HG03571 (cell line): ENCODE data around the gene RBBP8NL.

Experiments used
- ATAC-seq: cut with Tn5 transposase; IDR thresholded peaks from one replicate; pipeline ENCODE4 v1.9.1; 2021; ENCODE audit not compliant: unreplicated experiment

RBBP8NL gene, protein sequence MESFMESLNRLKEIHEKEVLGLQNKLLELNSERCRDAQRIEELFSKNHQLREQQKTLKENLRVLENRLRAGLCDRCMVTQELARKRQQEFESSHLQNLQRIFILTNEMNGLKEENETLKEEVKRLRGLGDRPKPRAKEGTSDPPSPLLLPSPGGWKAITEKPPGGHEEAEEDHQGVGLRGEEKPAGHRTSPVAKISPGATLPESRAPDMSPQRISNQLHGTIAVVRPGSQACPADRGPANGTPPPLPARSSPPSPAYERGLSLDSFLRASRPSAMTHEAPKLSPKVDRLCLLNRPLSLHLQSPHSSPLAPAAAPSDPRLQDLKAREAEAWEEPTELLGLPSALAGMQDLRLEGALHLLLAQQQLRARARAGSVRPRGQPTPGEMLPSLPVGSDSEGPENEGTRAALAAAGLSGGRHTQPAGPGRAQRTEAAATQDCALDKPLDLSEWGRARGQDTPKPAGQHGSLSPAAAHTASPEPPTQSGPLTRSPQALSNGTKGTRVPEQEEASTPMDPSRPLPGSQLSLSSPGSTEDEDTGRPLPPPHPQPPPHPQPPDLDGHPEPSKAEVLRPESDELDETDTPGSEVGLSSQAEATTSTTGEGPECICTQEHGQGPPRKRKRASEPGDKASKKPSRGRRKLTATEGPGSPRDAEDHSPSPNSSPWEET

DNA sequence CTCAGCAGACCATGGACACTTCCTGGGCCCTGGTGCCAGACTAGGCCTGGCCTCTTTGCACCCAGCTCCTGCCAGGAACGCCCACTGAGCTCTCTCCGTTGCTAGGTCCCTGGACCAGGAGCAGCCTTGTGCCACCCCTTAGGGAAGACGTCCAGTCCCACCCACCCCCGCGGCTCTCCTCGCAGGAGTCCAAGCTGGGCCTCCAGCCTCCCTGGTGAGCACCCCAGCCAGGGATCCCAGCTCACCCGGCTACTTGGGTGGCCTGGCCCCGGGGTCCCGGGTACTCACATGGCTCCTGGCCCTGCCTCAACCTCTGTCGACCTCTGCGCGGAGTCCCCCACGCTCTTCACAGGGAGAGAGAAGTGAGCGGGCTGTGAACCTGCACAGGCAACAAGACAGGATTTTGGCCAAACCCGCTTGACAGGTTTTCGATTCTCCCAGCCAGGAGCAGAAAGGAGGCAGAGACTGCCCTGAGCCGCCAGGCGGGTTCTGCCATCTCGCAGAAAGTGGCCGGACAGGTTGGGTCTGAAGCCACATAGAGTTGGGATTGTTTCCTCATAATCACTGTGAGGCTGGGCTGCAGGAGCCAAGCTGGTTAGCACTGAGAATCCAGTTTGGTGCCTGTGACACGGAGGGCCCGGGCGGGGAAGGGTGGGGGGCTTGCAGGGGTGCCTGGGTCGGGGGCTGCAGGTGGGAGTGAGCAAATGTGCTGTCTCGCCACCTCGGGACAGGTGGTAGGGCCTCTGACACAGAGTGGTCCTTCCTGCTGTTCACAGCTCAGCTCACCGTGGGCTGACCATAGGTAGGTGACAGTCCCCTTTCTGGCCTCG is at the start of gene RBBP8NL:
TSS of gene RBBP8NL (minus strand) at position 368 of the 830 bp plus-strand sequence. CDS start 7,892 bp downstream, outside the sequence.
- no peak for ATAC-seq

DNA sequence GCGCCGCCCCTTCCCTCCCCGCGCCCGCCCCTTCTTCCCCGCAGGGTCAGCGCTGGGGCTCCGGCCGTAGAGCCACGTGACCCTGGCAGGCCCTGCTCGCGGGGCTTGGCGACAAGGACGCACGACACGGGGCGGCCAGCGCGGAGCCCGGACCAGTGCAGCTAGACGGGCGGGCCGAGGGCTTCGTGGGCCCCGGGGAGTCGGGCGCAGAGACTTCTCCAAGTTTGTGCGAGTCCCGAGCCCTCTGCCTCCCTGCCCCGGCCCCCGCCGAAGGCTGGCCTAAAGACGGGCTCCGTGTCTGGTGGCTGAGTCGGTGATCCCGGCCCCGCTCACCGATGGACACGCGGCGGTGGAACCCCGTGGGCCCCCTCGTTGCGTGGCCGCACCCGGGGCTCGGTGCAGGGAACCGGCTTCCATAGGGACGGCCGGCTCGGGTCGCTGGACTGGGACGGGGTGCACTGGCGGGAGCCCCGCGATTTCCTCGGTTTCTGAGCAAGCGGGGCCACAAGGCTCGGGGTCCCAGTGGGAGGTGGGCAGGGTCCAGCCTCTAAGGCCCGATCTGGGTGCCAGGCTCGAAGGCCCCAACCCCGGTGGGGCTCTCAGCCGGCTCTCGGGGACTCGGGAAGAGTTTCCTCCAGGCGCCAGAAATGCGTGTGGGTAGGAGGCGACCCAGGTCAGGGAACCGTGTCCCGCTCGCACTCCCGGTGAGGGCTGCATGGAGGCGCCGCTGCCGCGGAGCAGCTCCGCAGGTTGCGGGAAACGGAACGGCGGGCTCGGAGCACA is 48.9 kb upstream of the RBBP8NL start:
- ATAC-seq, result no peak

DNA sequence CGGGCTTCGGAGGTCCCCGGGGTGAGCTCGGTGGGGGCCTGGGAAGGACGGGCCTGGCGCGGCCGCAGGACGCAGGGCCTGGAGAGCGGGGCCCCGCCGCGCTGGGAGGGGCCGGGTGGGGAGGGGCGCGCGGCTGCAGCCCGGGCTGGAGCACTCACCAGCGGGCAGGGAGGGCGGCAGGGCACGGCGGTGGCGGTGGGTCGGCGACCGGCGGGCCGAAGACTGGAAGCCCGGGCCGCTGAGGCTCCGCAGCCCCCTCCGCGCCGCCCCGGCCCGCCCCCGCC is 48.4 kb upstream of the RBBP8NL start, which contains the start of gene GATA5:
TSS of gene GATA5 (minus strand) at position 224 of the 284 bp plus-strand sequence. CDS start 474 bp downstream, outside the sequence.
- ATAC-seq, result no peak

DNA sequence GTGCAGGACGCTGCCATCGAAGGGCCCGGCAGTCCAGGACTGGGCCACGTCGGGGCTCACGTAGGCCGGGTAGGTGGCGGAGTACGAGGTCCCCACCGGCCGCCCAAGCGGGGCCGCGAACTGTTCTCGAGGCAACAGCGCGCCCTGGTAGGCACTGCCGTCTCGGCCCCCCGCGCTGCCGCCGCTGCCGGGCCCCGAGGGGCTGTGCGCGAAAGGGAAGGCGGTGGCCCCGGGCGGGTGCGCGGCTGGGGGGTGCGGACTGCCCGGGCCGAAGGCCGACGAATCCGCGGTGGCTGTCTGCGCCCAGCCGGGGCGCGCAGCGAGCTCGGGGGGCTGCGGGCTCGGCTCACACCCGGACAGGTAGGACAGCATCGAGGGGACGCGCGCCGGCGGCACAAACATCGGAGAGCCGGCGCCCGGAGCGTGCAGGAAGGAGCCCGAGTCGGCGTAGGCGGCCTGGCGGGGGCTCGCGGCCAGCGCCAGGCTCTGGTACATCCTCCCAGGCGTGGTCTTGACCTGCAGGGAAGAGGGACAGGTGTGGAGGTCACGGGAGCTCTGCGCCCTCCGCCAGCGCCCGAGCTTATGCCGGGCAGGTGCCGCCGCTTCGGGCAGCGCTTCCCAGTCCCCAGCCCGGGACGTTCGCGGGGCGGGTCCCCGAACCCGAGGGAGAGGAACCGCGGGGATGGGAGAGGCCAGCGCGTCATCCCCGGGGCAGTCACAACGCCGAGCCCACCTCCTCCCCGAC is 47.9 kb upstream of the RBBP8NL start:
- no peak for ATAC-seq

DNA sequence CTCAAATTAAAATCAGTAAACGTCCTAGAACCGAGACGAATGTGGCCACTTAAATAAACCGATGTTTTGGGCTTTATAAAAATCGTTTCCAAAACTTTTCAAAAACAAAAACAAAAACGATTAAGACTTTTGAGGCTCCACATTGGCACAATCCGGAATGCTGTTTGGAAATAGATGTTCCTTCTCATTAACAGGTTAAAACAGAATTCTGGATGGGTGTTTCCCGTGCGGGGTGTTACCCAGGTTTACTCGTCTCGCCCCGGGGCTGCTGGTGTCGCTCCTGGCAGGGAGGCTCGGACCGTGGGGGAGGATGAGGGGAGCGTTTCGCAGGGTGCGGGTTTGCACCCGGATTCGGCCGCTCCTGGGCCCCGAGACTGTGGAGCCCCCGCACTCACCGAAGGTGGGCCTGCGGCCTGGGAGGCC is 47.3 kb upstream of the RBBP8NL start:
- ATAC-seq, result no peak

DNA sequence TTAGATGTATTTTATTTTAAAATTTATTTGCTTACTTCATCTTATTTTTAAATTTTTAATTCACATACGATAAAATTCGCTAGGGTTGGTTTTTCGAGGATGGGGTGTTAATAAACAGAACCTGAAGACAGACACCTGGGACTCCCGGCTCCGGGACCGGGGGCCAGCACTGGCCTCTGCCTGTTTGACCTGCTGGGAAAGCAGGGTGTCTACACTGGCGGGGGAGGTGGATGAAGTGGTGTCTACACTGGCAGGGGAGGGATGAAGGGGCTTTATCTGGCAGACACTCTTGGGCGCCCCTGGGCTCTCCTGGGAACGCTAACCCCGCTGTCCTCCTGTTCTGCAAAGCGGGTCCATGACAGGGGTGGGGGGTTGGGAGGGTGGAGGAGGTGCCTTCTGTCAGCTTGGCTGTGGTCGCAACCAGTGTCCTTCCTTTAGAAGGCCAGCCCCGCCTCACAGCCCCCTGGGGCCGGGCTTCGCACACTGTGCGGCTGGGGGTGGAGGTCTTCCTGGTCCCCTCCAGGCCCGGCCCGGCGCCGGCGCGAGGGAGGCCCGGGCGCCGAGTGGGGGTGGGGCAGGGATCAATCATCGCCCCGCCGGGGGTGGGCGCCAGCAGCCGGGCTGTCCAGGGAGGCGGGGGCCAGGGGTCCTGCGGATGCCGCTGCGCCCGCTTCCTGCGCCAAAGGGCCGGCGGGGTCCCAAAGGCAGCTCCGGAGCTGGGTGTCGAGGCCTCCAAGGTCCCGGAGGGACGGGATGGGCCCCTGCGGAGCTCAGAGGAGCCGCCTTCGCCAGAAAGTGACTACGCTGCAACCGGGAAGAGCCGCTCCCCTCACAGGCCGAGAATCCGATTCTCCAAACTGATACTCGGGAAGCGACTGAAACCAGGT is 46.6 kb upstream of the RBBP8NL start:
- no peak for ATAC-seq

DNA sequence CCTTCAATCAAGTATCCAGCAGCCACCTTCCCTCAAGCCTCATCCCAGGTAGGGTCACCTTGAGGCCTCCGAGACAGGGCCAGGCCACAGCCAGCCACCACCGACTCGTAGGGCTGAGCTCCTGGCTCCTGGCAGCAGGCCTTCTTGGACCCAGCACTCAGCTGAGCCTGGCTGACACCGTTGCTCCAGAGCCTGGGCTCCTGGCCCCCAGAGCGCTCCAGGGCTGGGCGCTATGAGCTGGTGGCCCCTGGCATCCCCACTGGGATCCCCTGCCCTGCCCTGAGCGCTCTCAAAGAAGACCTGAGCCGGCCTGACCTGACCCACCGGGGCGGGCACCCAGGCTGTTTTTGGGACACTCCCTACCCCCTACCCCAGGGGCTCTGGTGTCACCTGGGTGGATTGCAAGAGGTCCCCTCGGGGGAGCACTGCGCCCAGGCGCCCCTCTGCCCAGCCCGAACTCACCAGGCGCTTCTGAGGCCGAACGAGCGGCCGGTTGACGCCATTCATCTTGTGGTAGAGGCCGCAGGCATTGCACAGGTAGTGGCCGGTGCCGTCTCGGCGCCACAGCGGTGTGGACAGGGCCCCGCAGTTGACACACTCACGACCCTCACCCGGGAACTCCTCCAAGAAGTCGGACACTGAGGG is 45.7 kb upstream of the RBBP8NL start:
- ATAC-seq, result no peak

DNA sequence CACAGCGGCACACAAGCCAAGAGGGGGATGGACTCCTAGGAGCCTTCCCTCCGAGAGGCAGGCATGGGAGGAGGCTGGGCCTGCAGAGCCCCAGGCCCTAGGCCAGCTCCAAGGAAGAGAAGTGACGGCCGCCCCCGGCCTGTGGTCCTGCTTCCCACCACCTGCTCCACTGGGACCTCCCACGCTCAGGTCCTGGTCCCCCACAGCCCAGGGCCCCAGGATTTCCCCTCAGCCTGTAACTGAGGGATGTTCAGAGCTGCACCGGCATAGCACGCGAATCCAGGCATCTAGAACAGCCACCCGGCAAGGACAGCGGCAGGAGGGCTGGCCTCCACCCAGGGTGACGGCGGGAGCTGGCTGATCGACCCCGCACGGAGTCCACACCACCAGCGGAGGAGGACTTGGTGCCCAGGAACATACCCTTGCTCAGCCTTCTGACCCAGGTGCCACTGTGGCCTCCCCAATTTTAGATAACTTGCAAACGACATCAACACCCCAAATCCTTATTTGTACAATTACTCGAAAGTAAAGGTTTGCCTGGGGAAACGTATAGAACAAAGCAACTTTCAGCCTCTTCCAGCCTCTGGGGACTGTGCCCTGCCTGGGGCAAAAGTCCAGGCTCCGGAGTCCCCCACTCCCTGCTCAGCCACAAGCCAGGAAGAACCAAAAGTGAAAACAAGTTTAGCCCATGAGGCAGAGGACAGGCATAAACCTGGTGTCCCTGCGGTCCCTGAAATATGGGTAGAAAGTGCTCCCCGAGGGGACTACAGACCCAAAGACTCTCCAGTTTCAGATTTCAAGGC is 45.0 kb upstream of the RBBP8NL start:
- ATAC-seq, result no peak

DNA sequence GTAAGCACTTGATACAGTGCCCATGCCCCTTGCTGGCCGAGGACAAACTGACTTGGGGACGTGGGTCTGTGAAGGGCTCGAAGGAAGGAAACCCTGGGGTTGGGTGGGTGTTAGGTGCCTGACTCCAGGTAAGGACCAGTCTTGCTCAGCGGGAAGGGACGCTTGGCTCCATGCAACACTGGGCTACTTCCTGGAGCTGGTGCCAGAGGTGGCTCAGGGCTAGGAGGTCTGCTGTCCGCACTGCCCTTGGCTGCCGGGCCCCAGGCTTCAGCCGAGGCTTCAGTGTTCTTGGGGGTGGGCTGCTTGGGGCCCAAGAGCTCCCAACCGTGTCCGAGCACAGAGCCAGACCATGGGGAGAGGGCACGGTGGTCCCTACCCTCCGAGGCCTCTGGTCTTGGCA is 43.1 kb upstream of the RBBP8NL start:
- ATAC-seq, result no peak

DNA sequence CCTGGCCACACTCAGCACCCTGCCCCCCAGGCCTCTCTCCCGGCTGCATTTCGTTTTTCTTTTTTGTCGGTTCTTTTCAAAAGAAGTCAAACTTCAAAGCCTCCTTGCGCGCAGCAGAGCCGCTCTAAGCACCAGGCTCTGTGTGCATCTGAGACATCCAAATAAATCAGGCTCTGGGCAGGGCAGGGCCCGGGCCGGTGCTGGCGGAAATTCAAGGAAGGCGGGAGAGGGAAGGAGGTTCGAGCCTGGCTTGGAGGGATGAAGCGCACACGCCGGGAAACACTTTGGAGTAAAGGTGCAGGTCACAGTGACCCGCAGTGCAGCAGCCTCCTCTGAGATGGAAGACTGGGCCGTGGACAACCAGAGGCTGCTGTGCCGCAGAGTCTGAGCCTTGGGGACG is 42.7 kb upstream of the RBBP8NL start:
- no peak for ATAC-seq

DNA sequence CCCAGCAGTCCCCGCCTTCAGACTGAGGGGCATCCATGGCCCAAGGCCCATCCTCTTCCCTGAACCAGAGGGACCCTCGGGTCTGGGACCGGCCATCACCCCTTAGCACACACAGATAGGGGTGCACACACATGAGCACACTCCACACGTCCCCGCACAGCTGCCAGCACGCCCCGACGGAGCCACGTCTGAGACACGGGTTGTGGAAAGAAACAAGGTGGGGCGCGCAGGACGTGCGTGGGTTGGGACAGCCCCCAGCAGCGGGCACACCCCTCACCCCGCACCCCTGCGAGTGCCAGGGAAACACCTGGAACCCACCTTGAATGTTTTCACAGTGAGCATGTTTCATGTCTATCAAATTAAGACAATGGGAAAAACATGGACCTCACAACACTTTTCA is 42.0 kb upstream of the RBBP8NL start:
- no peak for ATAC-seq

DNA sequence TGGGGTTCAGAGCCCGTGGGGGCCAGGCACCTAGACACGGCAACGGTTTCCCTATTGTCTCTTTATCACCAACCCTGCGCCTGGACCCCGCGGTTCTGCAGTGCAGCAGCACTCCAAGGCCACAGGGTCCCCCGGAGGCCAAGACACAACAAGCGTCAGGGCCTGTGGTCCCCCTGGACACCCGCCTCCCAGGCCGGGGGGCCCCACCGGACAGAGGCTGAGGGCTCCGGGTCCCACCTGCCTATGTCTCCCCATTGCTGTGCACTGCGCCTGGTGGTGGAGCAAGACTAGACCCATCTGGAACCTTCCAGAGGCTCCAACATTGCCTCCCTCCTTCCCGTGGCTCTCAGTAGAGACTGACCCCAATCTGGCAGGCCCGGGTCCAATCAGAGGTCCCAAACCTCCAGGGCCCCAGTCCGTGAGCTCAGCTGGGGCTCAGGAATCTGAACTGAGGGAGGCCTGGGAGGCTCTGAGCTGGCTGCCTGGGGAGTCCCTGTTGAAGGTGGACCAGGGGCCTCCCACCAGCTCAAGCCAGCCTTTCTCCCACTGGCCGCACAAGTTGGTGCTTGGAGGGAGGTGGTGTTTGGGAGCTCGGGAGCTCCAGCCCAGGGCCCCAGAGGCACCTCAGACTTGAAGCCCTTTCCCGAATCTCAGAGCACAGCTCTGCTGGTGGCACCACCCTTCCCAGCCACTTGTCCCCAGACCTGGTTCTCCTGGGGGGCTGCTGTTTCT is 39.6 kb upstream of the RBBP8NL start:
- ATAC-seq, result no peak

DNA sequence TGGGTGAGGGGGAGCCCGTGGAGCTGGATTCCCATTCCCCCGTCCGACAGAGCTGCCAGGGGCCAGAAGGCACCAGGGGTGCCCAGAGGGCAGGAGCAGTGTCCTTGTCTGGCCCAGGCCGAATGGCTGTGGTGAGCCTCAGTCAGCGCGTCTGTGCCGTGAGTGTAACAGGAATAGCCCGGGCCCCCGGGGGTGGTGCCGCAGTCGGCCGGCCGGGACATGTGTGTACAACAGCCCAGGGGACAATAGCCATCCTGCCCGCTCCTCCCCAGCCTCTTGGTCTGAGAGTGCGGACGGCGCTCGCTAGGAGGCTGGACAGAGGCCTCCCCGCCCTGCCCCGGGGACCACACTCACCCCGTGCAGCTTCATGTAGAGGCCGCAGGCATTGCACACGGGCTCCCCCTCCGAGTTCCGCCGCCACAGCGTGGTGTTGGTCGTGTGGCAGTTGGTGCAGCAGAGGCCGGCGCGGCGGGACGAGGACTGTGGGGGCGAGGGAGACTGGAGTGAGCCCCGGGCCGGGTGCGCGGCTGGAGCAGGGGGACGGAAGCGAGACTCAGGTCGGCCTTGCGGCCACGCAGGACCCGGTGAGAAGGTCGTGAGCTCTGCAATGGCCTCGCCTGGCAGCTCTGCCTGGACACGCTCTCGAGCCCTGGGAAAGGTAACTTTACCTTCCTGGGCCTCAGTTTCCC is 38.9 kb upstream of the RBBP8NL start:
- ATAC-seq, result no peak

DNA sequence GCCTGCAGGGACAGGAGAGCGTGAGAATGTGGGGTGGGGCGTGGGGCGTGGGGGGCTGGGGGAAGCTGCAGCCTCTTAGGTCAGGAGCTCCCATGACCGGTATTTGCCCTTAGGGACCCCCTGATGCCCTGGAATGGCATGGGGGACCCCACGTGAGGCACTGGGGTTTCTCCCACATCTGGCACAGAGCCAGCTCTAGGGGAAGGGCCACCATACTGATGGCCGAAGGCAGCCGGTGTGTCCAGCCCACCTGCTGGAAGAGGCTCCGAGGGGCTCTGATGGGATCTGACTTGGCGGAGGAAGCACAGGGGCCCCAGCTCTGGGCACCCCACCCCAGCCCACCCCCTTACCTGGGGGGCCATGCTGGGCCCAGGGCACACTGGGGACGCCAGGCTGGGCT is 37.7 kb upstream of the RBBP8NL start:
- no peak for ATAC-seq

DNA sequence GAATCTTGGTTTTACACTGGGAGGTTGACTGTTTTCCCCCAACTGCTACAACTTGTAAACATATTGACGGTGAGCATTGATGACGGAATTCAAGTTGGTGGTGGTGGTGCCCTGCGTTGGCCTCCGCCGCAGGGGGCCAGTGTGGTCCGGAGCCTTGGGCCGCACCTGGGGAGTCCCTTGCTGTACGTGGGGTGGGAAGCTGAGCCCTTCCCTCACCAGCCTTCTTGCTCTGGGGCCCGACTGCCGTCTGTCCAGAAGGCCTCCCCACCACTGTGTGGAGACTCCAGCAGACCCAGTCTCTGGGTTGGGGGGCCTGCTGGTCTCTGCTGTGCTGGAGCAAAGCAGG is 37.1 kb upstream of the RBBP8NL start:
- ATAC-seq, result no peak

DNA sequence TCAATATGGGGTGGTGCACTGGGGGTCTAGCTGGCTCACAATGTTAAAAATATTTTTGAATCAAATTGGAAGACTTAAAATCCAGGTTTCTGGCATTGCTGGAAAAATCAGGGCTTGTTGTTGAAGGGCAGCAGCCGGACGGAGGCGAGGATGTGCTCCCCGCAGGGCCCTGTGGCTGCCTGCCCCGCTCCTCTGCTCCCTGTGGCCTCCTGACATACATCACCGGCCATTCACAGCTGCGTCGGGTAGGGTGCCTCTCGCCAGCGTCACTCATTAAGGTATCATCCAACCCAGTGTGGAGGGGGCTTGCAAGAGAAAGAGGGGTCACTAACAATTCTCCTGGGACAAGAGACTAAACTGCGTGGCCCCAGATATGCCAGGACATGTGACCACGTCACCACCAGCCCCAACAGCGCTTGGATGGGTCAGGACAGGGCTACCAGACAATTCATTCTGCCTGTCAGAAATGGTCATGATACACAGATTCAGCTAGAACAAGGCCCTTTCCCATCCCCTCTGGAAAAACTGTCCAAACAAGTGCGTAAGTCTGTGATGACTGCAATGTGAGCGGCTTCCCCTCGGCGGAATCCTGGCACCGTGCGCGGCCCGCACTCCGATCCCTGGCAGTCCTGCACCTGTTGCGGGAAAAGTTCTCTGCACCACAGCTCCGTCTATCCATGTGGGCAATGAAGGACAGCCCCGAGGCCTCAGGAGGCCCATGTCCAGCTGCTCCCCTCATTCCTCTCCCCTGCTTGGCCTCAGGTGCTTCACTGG is 36.5 kb upstream of the RBBP8NL start:
- ATAC-seq, result no peak
